ENCODE measurements around the gene TXNDC5. TPM values are rescaled to one million over a fixed set of nuclear protein-coding genes. Genes with fewer than 3 reads are reported as not detected.

Gene TXNDC5
- total RNA-seq, 3 donors from 2014 or later = 123 to 191 (median 165) TPM

DNA sequence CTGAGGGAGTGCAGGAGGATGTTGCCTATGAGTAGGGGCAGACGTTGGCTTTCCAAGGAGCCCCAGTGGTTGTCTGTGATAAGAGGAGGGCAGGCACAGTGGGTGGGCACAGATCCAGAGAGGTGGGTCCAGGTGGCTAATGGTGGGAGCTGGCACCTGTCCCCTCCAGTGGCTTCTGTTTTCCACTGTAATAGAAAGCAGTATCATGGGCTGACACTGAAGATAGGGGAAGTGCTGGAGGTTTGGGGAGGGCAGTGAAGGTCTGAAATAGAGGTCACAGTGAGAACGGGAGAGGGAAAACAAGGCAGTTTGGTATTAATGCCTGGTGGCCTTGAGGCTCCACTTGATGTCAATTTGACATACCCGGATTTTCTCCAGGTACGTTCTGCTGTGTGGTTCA is 10.5 kb upstream of the TXNDC5 start:
- no peak for DNase-seq (ENCODE audit: low spot score in 2 of 2)
- Histone ChIP-seq H3K36me3 (no peaks in the 10 kb centered on the region), H3K4me3 (no peak overlapping the region), H3K9me3 (peaks cover 5 to 9% of the 10 kb centered on the region in 2 donors), H3K4me1 (no peaks in the 10 kb centered on the region), H3K27ac (no peak overlapping the region), H3K27me3 (no peaks in the 10 kb centered on the region)
- TF ChIP-seq POLR2A (IDR thresholded peaks at IDR 0.05) = no peak
- TF ChIP-seq, protein P1, sequence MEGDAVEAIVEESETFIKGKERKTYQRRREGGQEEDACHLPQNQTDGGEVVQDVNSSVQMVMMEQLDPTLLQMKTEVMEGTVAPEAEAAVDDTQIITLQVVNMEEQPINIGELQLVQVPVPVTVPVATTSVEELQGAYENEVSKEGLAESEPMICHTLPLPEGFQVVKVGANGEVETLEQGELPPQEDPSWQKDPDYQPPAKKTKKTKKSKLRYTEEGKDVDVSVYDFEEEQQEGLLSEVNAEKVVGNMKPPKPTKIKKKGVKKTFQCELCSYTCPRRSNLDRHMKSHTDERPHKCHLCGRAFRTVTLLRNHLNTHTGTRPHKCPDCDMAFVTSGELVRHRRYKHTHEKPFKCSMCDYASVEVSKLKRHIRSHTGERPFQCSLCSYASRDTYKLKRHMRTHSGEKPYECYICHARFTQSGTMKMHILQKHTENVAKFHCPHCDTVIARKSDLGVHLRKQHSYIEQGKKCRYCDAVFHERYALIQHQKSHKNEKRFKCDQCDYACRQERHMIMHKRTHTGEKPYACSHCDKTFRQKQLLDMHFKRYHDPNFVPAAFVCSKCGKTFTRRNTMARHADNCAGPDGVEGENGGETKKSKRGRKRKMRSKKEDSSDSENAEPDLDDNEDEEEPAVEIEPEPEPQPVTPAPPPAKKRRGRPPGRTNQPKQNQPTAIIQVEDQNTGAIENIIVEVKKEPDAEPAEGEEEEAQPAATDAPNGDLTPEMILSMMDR (IDR thresholded peaks at IDR 0.05) = no peak
- intact Hi-C loops (cut with DNase I; ENCODE audit: low total_unique reads) = no loop called here

DNA sequence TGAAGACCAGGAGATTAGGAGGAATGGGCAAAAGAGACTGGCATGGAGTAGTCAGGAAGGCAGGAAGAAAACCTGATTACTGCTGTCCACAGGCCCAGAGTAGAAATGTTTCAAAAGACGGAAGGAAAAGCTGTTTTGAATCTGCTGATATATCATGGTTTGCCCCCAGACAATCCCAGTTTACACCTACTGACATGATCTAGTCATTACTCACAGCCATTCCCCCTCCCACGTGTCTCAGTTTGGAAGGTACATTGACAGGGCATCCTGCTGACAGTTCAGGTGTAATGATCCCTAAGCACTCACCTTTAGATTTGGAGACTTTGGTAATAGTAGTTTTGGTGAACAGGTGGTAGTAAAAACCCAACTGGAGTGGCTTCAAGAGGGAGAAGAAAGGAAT is 9.8 kb upstream of the TXNDC5 start:
- Histone ChIP-seq H3K27me3 (no peaks in the 10 kb centered on the region), H3K36me3 (no peaks in the 10 kb centered on the region), H3K4me3 (no peak overlapping the region), H3K27ac (no peak overlapping the region), H3K9me3 (peaks cover under 1 to 5% of the 10 kb centered on the region in 2 donors), H3K4me1 (no peaks in the 10 kb centered on the region)
- TF ChIP-seq, protein P1 (IDR thresholded peaks at IDR 0.05) = no peak
- TF ChIP-seq POLR2AphosphoS5 (IDR thresholded peaks at IDR 0.05) (no peak), POLR2A (IDR thresholded peaks at IDR 0.05) (no peak)
- DNase-seq (ENCODE audit: low spot score in 2 of 2) = no peak
- intact Hi-C loops (cut with DNase I; ENCODE audit: low total_unique reads) = no loop called here

DNA sequence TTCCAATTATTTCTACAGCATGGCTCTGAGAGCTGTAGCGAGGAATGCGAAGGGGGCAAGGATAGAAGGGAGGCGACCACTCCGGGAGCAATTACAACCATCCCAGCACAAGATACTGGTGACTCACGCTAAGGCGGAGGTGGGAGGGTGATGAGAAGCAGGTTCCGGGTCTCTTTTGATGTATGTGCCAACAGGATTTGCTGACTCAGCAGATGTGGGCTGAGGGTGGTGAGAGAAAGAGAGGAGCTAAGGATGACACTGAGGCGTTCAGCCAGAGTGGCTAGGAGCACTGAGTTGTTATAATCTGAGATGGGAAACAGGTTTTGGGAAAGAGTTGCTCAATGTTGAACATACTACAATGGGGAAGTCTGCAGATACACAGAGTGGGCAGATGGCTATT is 9.3 kb upstream of the TXNDC5 start:
- H3K27me3 ChIP-seq = no peaks in the 10 kb centered on the region
- no peaks in the 10 kb centered on the region for H3K4me1 ChIP-seq
- intact Hi-C loops (cut with DNase I; ENCODE audit: low total_unique reads) = no loop called here
- peaks cover 0 to 5% of the 10 kb centered on the region in 2 donors for H3K9me3 ChIP-seq
- no peaks in the 10 kb centered on the region for H3K36me3 ChIP-seq
- no peak overlapping the region for H3K4me3 ChIP-seq
- DNase-seq (ENCODE audit: low spot score in 2 of 2) = no peak
- TF ChIP-seq, protein P1 (IDR thresholded peaks at IDR 0.05) = no peak
- no peak for TF ChIP-seq POLR2AphosphoS5 (IDR thresholded peaks at IDR 0.05)
- TF ChIP-seq POLR2A (IDR thresholded peaks at IDR 0.05) = no peak
- no peak overlapping the region for H3K27ac ChIP-seq

DNA sequence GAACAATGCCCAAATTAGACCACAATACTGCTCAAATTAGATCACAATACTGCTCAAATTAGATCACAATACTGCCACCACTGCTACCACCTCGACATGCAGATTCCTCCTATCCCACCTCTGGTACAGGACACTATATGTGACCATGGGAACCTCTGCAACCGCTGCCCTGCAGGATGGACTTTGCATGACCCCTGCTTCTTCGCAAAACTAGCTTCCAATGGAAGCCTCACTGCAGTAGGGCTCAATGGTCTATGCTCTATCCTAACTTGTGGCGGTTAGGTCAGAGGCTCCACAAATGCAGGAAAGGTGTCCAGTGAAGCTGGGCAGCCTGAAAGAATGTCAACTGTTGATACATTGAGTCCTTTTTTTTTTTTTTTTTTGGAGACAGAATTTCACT is 7.8 kb upstream of the TXNDC5 start:
- H3K9me3 ChIP-seq = no peaks in the 10 kb centered on the region
- no peaks in the 10 kb centered on the region for H3K4me1 ChIP-seq
- DNase-seq (ENCODE audit: low spot score in 2 of 2) = no peak
- no peaks in the 10 kb centered on the region for H3K27me3 ChIP-seq
- no peak overlapping the region for H3K27ac ChIP-seq
- TF ChIP-seq POLR2AphosphoS5 (IDR thresholded peaks at IDR 0.05) (no peak), POLR2A (IDR thresholded peaks at IDR 0.05) (no peak)
- TF ChIP-seq, protein P1 (IDR thresholded peaks at IDR 0.05) = no peak
- intact Hi-C loops (cut with DNase I; ENCODE audit: low total_unique reads) = no loop called here
- no peaks in the 10 kb centered on the region for H3K36me3 ChIP-seq
- no peak overlapping the region for H3K4me3 ChIP-seq

DNA sequence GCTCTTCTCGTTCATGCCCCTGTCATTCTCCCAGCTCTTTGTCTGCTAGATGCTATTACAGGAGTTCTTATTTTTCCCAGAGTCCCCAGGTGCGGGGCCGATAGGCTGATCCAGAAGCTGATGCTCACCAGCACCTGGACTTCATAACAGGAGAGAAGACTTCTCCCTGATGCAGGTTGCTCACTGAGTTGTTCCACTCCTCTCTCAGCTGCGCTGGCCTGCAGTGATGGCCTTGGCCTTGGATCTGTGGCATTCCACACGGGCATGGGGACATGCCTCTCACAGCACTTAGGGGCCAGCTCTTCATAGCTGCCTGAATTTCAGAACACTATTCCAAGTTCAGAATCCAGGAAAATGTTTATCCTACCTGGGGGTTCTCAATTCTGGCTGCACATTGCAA is 7.1 kb upstream of the TXNDC5 start:
- H3K4me1 ChIP-seq = no peaks in the 10 kb centered on the region
- TF ChIP-seq POLR2AphosphoS5 (IDR thresholded peaks at IDR 0.05) = no peak
- TF ChIP-seq, protein P1 (IDR thresholded peaks at IDR 0.05) = no peak
- TF ChIP-seq POLR2A (IDR thresholded peaks at IDR 0.05) = no peak
- no peaks in the 10 kb centered on the region for H3K27me3 ChIP-seq
- DNase-seq (ENCODE audit: low spot score in 2 of 2) = no peak
- intact Hi-C loops (cut with DNase I; ENCODE audit: low total_unique reads) = no loop called here
- H3K9me3 ChIP-seq = no peaks in the 10 kb centered on the region
- H3K36me3 ChIP-seq = no peaks in the 10 kb centered on the region
- H3K27ac ChIP-seq = no peak overlapping the region
- no peak overlapping the region for H3K4me3 ChIP-seq
